H1 (cell line): ENCODE data around the gene TCL1A. TPM values are rescaled to one million over a fixed set of nuclear protein-coding genes. Genes with fewer than 3 reads are reported as not detected.

Experiments
- CTCF ChIA-PET: fragments of 300-600 bp; sonication (Branson Sonifier 250); formaldehyde crosslinking; loops from one replicate; lab custom pipeline; 2021; ENCODE audit not compliant: partially characterized antibody; lab: Charles Lee
- POLR2A ChIA-PET: fragments of 300-600 bp; sonication (Branson Sonifier 250); formaldehyde crosslinking; loops from one replicate; lab custom pipeline; 2021; ENCODE audit warnings: inconsistent platforms; ENCODE audit not compliant: partially characterized antibody; lab: Charles Lee
- DNase-seq, 2 experiments: peaks; one replicate each; pipeline versions ENCODE4 v3.0.0 to v3.0.0-alpha.2; 2010 to 2022; ENCODE audit warnings: low spot score in 2 of 2, low read depth in 1 of 2, mixed read lengths in 1 of 2
- FAIRE-seq: peaks from 2 replicates; lab custom pipeline; 2011; peaks lifted over from hg19 to GRCh38; lab: Jason Lieb, UNC
- H2AFZ ChIP-seq: 2 replicates; pipeline ENCODE4 v1.8.1; 2012; ENCODE audit warnings: low read length, inconsistent platforms
- H2AK5ac ChIP-seq: 2 replicates; pipeline ENCODE4 v1.6.1; 2013; ENCODE audit warnings: low read depth, low read length
- H2BK120ac ChIP-seq: replicated peaks from 2 replicates; pipeline ENCODE3; 2013; ENCODE audit warnings: low read depth, low read length, inconsistent platforms
- H2BK12ac ChIP-seq: 2 replicates; pipeline ENCODE4 v1.6.1; 2013; ENCODE audit warnings: low read depth, low read length
- H2BK15ac ChIP-seq: 2 replicates; pipeline ENCODE4 v1.6.1; 2013; ENCODE audit warnings: low read length
- H2BK20ac ChIP-seq: 2 replicates; pipeline ENCODE4 v1.6.1; 2013; ENCODE audit warnings: low read length
- H2BK5ac ChIP-seq: 2 replicates; pipeline ENCODE4 v1.6.1; 2013; ENCODE audit warnings: low read depth, low read length
- H3K14ac ChIP-seq: 2 replicates; pipeline ENCODE4 v1.6.1; 2013; ENCODE audit warnings: inconsistent platforms; ENCODE audit not compliant: insufficient read length
- H3K18ac ChIP-seq: 2 replicates; pipeline ENCODE4 v1.6.1; 2013; ENCODE audit warnings: low read length; ENCODE audit errors: extremely low read depth
- H3K23ac ChIP-seq: 2 replicates; pipeline ENCODE4 v1.6.1; 2013; ENCODE audit warnings: inconsistent platforms; ENCODE audit not compliant: insufficient read length
- H3K23me2 ChIP-seq: 2 replicates; pipeline ENCODE4 v1.6.1; 2013; ENCODE audit warnings: low read depth, low read length
- H3K27ac ChIP-seq: 2 replicates; pipeline ENCODE4 v1.6.1; 2011; ENCODE audit warnings: low read depth, low read length, inconsistent platforms
- H3K27me3 ChIP-seq, 4 experiments: replicated peaks in 1 of 4; 1 replicate in 1 of 4; 2 replicates in 3 of 4; pipeline versions ENCODE4 v1.6.1 to v1.8.1; 2011 to 2013; ENCODE audit warnings: low read length in 3 of 4, mild to moderate bottlenecking in 3 of 4, inconsistent platforms in 2 of 4, mixed read lengths in 2 of 4, moderate library complexity in 1 of 4; ENCODE audit not compliant: control insufficient read depth in 3 of 4, insufficient read depth in 3 of 4; ENCODE audit errors: extremely low read depth in 1 of 4
- H3K36me3 ChIP-seq, 4 experiments: 2 replicates each; pipeline versions ENCODE4 v1.6.1 to v1.8.1; 2011 to 2013; ENCODE audit warnings: mild to moderate bottlenecking in 4 of 4, low read length in 3 of 4, moderate library complexity in 2 of 4, control low read depth in 1 of 4, inconsistent platforms in 1 of 4; ENCODE audit not compliant: insufficient read depth in 4 of 4, control insufficient read depth in 2 of 4
- H3K4ac ChIP-seq: replicated peaks from 2 replicates; pipeline ENCODE3; 2013; ENCODE audit warnings: low read length, low read depth, mixed read lengths, inconsistent platforms; ENCODE audit not compliant: insufficient read length
- H3K4me1 ChIP-seq, 4 experiments: replicated peaks in 1 of 4; 1 replicate in 1 of 4; 2 replicates in 3 of 4; pipeline versions ENCODE4 v1.6.1 to v1.8.1; 2011 to 2013; ENCODE audit warnings: low read length in 3 of 4, inconsistent platforms in 2 of 4, mixed read lengths in 1 of 4; ENCODE audit not compliant: insufficient read depth in 4 of 4, control insufficient read depth in 3 of 4
- H3K4me2 ChIP-seq, 2 experiments: 2 replicates each; pipeline versions ENCODE4 v1.6.1 to v1.8.1; 2011 to 2013; ENCODE audit warnings: low read depth in 2 of 2, low read length in 2 of 2, control low read depth in 1 of 2, inconsistent platforms in 1 of 2, mild to moderate bottlenecking in 1 of 2; ENCODE audit not compliant: insufficient read depth in 1 of 2
- H3K4me3 ChIP-seq, 4 experiments: fragments of 200-600, 300-600 bp in 1 of 4; sonication (generic), shearing (Covaris generic), sonication (Bioruptor Twin) in 1 of 4; 2 replicates each; pipeline versions ENCODE4 v1.5.1 to v1.8.1; 2011 to 2016; ENCODE audit warnings: low read length in 4 of 4, low read depth in 3 of 4, control low read depth in 2 of 4, inconsistent platforms in 2 of 4, mild to moderate bottlenecking in 2 of 4, mixed read lengths in 1 of 4, moderate library complexity in 1 of 4; ENCODE audit not compliant: insufficient read depth in 2 of 4; ENCODE audit errors: extremely low read depth in 1 of 4
- H3K56ac ChIP-seq: replicated peaks from 2 replicates; pipeline ENCODE3; 2013; ENCODE audit warnings: low read depth, mild to moderate bottlenecking, mixed read lengths, low read length, inconsistent platforms; ENCODE audit not compliant: insufficient read length
- H3K79me1 ChIP-seq: 2 replicates; pipeline ENCODE4 v1.6.1; 2013; ENCODE audit warnings: low read depth, low read length, control low read depth
- H3K79me2 ChIP-seq, 2 experiments: 2 replicates each; pipeline versions ENCODE4 v1.6.1 to v1.8.1; 2012 to 2013; ENCODE audit warnings: low read length in 2 of 2, mild to moderate bottlenecking in 2 of 2, inconsistent platforms in 1 of 2; ENCODE audit not compliant: insufficient read depth in 2 of 2, control insufficient read depth in 1 of 2
- H3K9ac ChIP-seq, 4 experiments: replicated peaks in 1 of 4; 1 replicate in 1 of 4; 2 replicates in 3 of 4; pipeline versions ENCODE4 v1.6.1 to v1.8.1; 2011 to 2013; ENCODE audit warnings: low read depth in 3 of 4, low read length in 3 of 4, control low read depth in 2 of 4, mild to moderate bottlenecking in 2 of 4, moderate library complexity in 2 of 4, inconsistent platforms in 1 of 4; ENCODE audit errors: extremely low read depth in 1 of 4
- H3K9me3 ChIP-seq, 2 experiments: 2 replicates each; pipeline versions ENCODE4 v1.6.1 to v1.8.1; 2012 to 2013; ENCODE audit warnings: mild to moderate bottlenecking in 2 of 2, moderate library complexity in 2 of 2, control low read depth in 1 of 2, inconsistent platforms in 1 of 2, low read depth in 1 of 2, low read length in 1 of 2, mixed read lengths in 1 of 2; ENCODE audit not compliant: insufficient read depth in 2 of 2
- H4K20me1 ChIP-seq, 2 experiments: replicated peaks in 1 of 2; 2 replicates each; pipeline versions ENCODE3 to v1.8.1; 2011 to 2013; ENCODE audit warnings: inconsistent platforms in 2 of 2, low read length in 2 of 2, mild to moderate bottlenecking in 1 of 2; ENCODE audit not compliant: insufficient read depth in 2 of 2, control insufficient read depth in 1 of 2
- H4K5ac ChIP-seq: 2 replicates; pipeline ENCODE4 v1.6.1; 2013; ENCODE audit warnings: low read length, low read depth, mixed read lengths, inconsistent platforms; ENCODE audit not compliant: insufficient read length
- H4K8ac ChIP-seq: 2 replicates; pipeline ENCODE4 v1.8.0; 2013; ENCODE audit warnings: mild to moderate bottlenecking, moderate library complexity, low read length, inconsistent platforms; ENCODE audit not compliant: insufficient read depth; ENCODE audit errors: extremely low read depth
- H4K91ac ChIP-seq: replicated peaks from 2 replicates; pipeline ENCODE3; 2013; ENCODE audit warnings: low read length, mixed read lengths, inconsistent platforms; ENCODE audit not compliant: insufficient read length
- BCL11A ChIP-seq, 2 experiments: IDR thresholded peaks; one replicate each; pipeline ENCODE4 v1.6.1; 2011; ENCODE audit warnings: low read depth in 2 of 2, low read length in 2 of 2, mild to moderate bottlenecking in 2 of 2
- CBX5 ChIP-seq: fragments of 300-800, 300-1000 bp; sonication (generic); IDR thresholded peaks from 2 replicates; pipeline ENCODE4 v1.7.1; 2016; ENCODE audit warnings: antibody characterized with exemption, low read length, low read depth
- CBX8 ChIP-seq: fragments of 300-800, 300-1000 bp; sonication (generic); IDR thresholded peaks from 2 replicates; pipeline ENCODE4 v1.7.1; 2016; ENCODE audit warnings: low read depth, low read length, borderline replicate concordance
- CHD1 ChIP-seq: IDR thresholded peaks from 2 replicates; pipeline ENCODE4 v1.6.1; 2012; ENCODE audit warnings: low read depth, low read length, improper control_type of control experiment
- FOSL1 ChIP-seq: IDR thresholded peaks from 2 replicates; pipeline ENCODE4 v1.6.1; 2011; ENCODE audit warnings: mild to moderate bottlenecking, low read depth, low read length, moderate library complexity; ENCODE audit not compliant: insufficient read depth
- JUN ChIP-seq: IDR thresholded peaks from 2 replicates; pipeline ENCODE4 v1.6.1; 2011; ENCODE audit warnings: low read depth, mild to moderate bottlenecking, improper control_type of control experiment, low read length
- NRF1 ChIP-seq: IDR thresholded peaks from 2 replicates; pipeline ENCODE4 v1.6.1; 2011; ENCODE audit warnings: mild to moderate bottlenecking, low read depth, low read length, improper control_type of control experiment
- PHF8 ChIP-seq: fragments of 200-600 bp; sonication (generic); conservative IDR thresholded peaks from 2 replicates; pipeline ENCODE4 v1.7.1; 2012; ENCODE audit warnings: low read depth, mild to moderate bottlenecking, inconsistent platforms, low read length, moderate library complexity
- RFX5 ChIP-seq: IDR thresholded peaks from 2 replicates; pipeline ENCODE4 v1.6.1; 2011; ENCODE audit warnings: low read depth, low read length, improper control_type of control experiment, borderline replicate concordance
- SIN3A ChIP-seq, 2 experiments: IDR thresholded peaks in 1 of 2; conservative IDR thresholded peaks in 1 of 2; 2 replicates each; pipeline ENCODE4 v1.6.1; 2011 to 2012; ENCODE audit warnings: low read length in 2 of 2, improper control_type of control experiment in 1 of 2, low read depth in 1 of 2, mild to moderate bottlenecking in 1 of 2
- SP2 ChIP-seq: IDR thresholded peaks from 2 replicates; pipeline ENCODE4 v1.6.1; 2012; ENCODE audit warnings: mild to moderate bottlenecking, low read length, inconsistent platforms
- SUZ12 ChIP-seq: fragments of 200-600 bp; sonication (generic); IDR thresholded peaks from 2 replicates; pipeline ENCODE4 v1.6.1; 2012; ENCODE audit warnings: mild to moderate bottlenecking, inconsistent platforms, low read length, moderate library complexity, mixed read lengths
- WGBS, 2 experiments: shearing (Covaris generic) in 1 of 2; methylation state at CpG; one replicate each; pipeline versions ENCODE4 v1.1.6 to v1.1.7; 2013 to 2015; ENCODE audit warnings: low lambda C conversion rate in 2 of 2, mixed read lengths in 2 of 2, inconsistent platforms in 1 of 2, low coverage in 1 of 2, missing lambda C conversion rate in 1 of 2; ENCODE audit not compliant: insufficient replicate concordance in 2 of 2, insufficient coverage in 1 of 2, insufficient read length in 1 of 2; ENCODE audit errors: extremely low coverage in 1 of 2, missing lambda C conversion rate in 1 of 2; 5-methylcytosine and 5-hydroxymethylcytosine counted together
- polyA plus RNA-seq, 7 experiments: library from polyadenylated mRNA; depleted of rRNA in 3 of 7; stranded (reverse) in 5 of 7; unstranded in 2 of 7; fragments of >200 nt in 5 of 7; fragments of 200-250 nt in 2 of 7; gene quantifications; 1 replicate in 5 of 7; 2 replicates in 1 of 7; 4 replicates in 1 of 7; pipeline versions ENCODE4 v1.2.1 to v1.2.3, GENCODE V29; 2011 to 2013; ENCODE audit warnings: missing spikeins in 2 of 7, mixed read lengths in 2 of 7
- total RNA-seq: library from RNA; stranded (reverse); fragmentation: NEBNext Ultra II Directional; extraction: Animal tissue kit (Norgen Biotek cat#: 25700); gene quantifications from 2 replicates; pipeline ENCODE4 v1.2.1, GENCODE V29; 2021
- TF ChIP-seq, protein P1 (sequence below): IDR thresholded peaks from 2 replicates; pipeline ENCODE4 v1.6.1; 2012; ENCODE audit warnings: inconsistent platforms

TCL1A gene
- total and polyA plus RNA-seq, 2 of the 8 experiments (the other 6 are each of a cell fraction or from before 2014, with no cell fraction given), result 0.35 to 7.6 TPM

DNA sequence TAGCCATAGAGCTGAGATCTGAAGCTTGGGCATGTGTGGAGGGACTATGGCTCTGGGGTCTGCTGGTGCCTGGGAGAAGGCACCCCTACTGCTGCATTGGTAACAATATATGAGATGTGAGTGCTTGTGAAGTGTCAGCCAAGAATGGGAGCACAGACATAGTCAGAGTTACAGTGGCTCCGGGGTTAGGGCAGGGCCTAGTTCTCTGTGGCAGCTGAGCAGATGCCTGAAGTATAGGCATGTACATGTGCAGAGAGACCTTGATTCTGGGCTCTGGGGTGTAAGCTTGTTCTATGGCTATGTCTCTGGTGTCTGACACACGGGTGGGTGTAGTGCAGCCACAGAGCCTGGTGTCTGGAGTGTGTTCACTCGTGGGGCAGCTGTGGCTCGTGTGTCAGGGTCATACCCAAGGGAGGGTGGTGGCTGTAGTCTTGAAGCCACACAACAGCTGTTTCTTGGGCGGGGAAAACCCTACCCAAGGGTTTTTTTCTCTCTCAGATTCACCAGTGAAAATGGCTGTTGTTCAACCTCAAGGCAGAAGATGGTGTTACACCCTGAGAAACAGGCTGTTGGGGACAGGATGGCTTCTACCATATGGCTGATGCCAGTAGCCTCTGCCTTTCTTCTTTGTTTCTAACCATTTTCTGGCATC lies 11.9 kb upstream of the TCL1A start:
- no peak overlapping the region for H2BK15ac ChIP-seq
- H2BK12ac ChIP-seq, result no peak overlapping the region
- H4K5ac ChIP-seq, result no peak overlapping the region
- H4K20me1 ChIP-seq, result no peaks in the 10 kb centered on the region
- H3K4ac ChIP-seq, result no peak overlapping the region
- H3K23ac ChIP-seq, result no peak overlapping the region
- no peaks in the 10 kb centered on the region for H3K27me3 ChIP-seq
- POLR2A ChIA-PET, result interaction anchor here (0.5 kb wide), 1 partner anchor 745 kb away, joined by 3 read pairs; no protein-coding TSS in a partner anchor
- no peak overlapping the region for H2BK5ac ChIP-seq
- H3K27ac ChIP-seq, result no peak overlapping the region
- H3K36me3 ChIP-seq, result no peaks in the 10 kb centered on the region
- no peak overlapping the region for H3K14ac ChIP-seq
- no peak overlapping the region for H3K9ac ChIP-seq
- no peaks in the 10 kb centered on the region for H3K79me1 ChIP-seq
- no peak overlapping the region for H3K18ac ChIP-seq
- H2AK5ac ChIP-seq, result no peak overlapping the region
- H2BK120ac ChIP-seq, result no peak overlapping the region
- H3K4me3 ChIP-seq, result no peak overlapping the region
- H3K4me2 ChIP-seq, result no peak overlapping the region
- no peak overlapping the region for H4K91ac ChIP-seq
- 83% methylated on average over 5 of the region's 5 CpGs; no CpG with 5 or more reads in 1 of the 2 experiments for WGBS, 2 experiments
- CTCF ChIA-PET, result interaction anchor here (0.6 to 2.6 kb wide), 7 partner anchors 11 to 273 kb away, joined by 3 to 14 read pairs (median 3); partner anchors contain the start of gene TCL1A
- H2AFZ ChIP-seq, result no peak overlapping the region
- no peaks in the 10 kb centered on the region for H3K79me2 ChIP-seq
- FAIRE-seq (no peak), DNase-seq (peak in 1 of 2 experiments; percentile 11)
- TF ChIP-seq CHD1, result no peak
- TF ChIP-seq NRF1, result no peak
- no peak for TF ChIP-seq CBX5
- no peak for TF ChIP-seq BCL11A (IDR thresholded peaks at IDR 0.05; ENCODE audit: low read depth in 2 of 2, low read length in 2 of 2)
- no peak for TF ChIP-seq FOSL1
- TF ChIP-seq SIN3A (conservative IDR thresholded peaks at IDR 0.05 in 1 of 2, IDR thresholded peaks at IDR 0.05 in 1 of 2; ENCODE audit: low read depth in 1 of 2, low read length in 2 of 2), result no peak
- no peak for TF ChIP-seq CBX8
- no peak for TF ChIP-seq SUZ12
- no peak for TF ChIP-seq RFX5
- no peak for TF ChIP-seq JUN
- no peak for TF ChIP-seq SP2
- no peak for TF ChIP-seq PHF8
- TF ChIP-seq, protein P1, sequence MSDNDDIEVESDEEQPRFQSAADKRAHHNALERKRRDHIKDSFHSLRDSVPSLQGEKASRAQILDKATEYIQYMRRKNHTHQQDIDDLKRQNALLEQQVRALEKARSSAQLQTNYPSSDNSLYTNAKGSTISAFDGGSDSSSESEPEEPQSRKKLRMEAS, result no peak
- peaks cover 0 to 4% of the 10 kb centered on the region in 2 experiments; a peak in 2 of 4 replicates for H3K9me3 ChIP-seq
- H3K23me2 ChIP-seq, result no peaks in the 10 kb centered on the region
- H3K4me1 ChIP-seq, result no peaks in the 10 kb centered on the region
- H4K8ac ChIP-seq, result no peak overlapping the region
- H3K56ac ChIP-seq, result no peak overlapping the region
- H2BK20ac ChIP-seq, result no peak overlapping the region
